ENCODE results near the gene TELO2.
A peak's percentile ranks its signal among the peaks of the same experiment; 100 is the strongest.

GRCh38 chr16:1450218-1450617 is 42.9 kb upstream of the TELO2 start:
- TF ChIP-seq CTCF (IDR thresholded peaks at IDR 0.05; ENCODE audit: low read length) (peak; percentile 21; the same call in 1 of the 2 replicates), EZH2 (IDR thresholded peaks at IDR 0.05; ENCODE audit: borderline replicate concordance, low read length) (no peak)
